IPS DF 6.9 (cell line): ENCODE data around the gene MMP7.

Source experiments
- DNase-seq: peaks from one replicate; pipeline ENCODE4 v3.0.0-alpha.2; 2013; ENCODE audit warnings: low read depth, low spot score
- H3K27ac ChIP-seq: one replicate; pipeline ENCODE4 v1.5.1; 2013; ENCODE audit warnings: low read length, control low read depth
- H3K27me3 ChIP-seq: 2 replicates; pipeline ENCODE4 v1.6.1; 2013; ENCODE audit warnings: mild to moderate bottlenecking, low read length; ENCODE audit not compliant: control insufficient read depth, insufficient read depth
- H3K36me3 ChIP-seq: 2 replicates; pipeline ENCODE4 v1.6.1; 2013; ENCODE audit warnings: low read length; ENCODE audit not compliant: control insufficient read depth, insufficient read depth
- H3K4me1 ChIP-seq: 2 replicates; pipeline ENCODE4 v1.6.1; 2013; ENCODE audit warnings: low read length; ENCODE audit not compliant: control insufficient read depth, insufficient read depth
- H3K4me3 ChIP-seq: 2 replicates; pipeline ENCODE4 v1.5.1; 2013; ENCODE audit warnings: mild to moderate bottlenecking, low read length
- H3K9me3 ChIP-seq: 2 replicates; pipeline ENCODE4 v1.6.1; 2013; ENCODE audit warnings: low read length, inconsistent platforms; ENCODE audit not compliant: control insufficient read depth, insufficient read depth
- WGBS: extraction: QIAGEN DNeasy Blood & Tissue Kit; methylation state at CpG from one replicate; pipeline ENCODE4 v1.1.7; 2013; ENCODE audit warnings: mixed read lengths, missing lambda C conversion rate; ENCODE audit not compliant: insufficient read length, insufficient coverage; 5-methylcytosine and 5-hydroxymethylcytosine counted together

MMP7 gene

GRCh38 chr11:102530558-102530957 lies at the start of gene MMP7:
Gene MMP7, minus strand, starts transcription at chr11:102530747. Its CDS starts 47 bp downstream, at chr11:102530700.
- DNase-seq, result no peak
- Histone ChIP-seq H3K27ac (no peak within 1 kb of the TSS), H3K27me3 (no peaks in the 10 kb centered on the region), H3K9me3 (no peaks in the 10 kb centered on the region), H3K4me1 (no peaks in the 10 kb centered on the region), H3K4me3 (no peak within 1 kb of the TSS), H3K36me3 (no peaks in the 10 kb centered on the region)
- no CpG with 5 or more reads among the region's 8 CpGs for WGBS

- no CpG with 5 or more reads among the region's 2 CpGs for WGBS
- Histone ChIP-seq H3K27me3 (no peaks in the 10 kb centered on the region), H3K27ac (no peak overlapping the region), H3K9me3 (no peaks in the 10 kb centered on the region), H3K4me3 (no peak overlapping the region), H3K36me3 (no peaks in the 10 kb centered on the region), H3K4me1 (no peaks in the 10 kb centered on the region)
- DNase-seq, result no peak
These were observed 47.2 kb upstream of the MMP7 start for GRCh38 chr11:102577723-102578122.

- Histone ChIP-seq H3K9me3 (no peaks in the 10 kb centered on the region), H3K4me1 (no peaks in the 10 kb centered on the region), H3K27ac (no peak overlapping the region), H3K36me3 (no peaks in the 10 kb centered on the region), H3K27me3 (no peaks in the 10 kb centered on the region), H3K4me3 (no peak overlapping the region)
- no peak for DNase-seq
These were observed 46.6 kb upstream of the MMP7 start for GRCh38 chr11:102577182-102577581.

- H3K27me3 ChIP-seq, result no peaks in the 10 kb centered on the region
- H3K36me3 ChIP-seq, result no peaks in the 10 kb centered on the region
- WGBS, result no CpG with 5 or more reads among the region's 3 CpGs
- H3K4me3 ChIP-seq, result no peak overlapping the region
- no peak overlapping the region for H3K27ac ChIP-seq
- no peaks in the 10 kb centered on the region for H3K4me1 ChIP-seq
- H3K9me3 ChIP-seq, result no peaks in the 10 kb centered on the region
- no peak for DNase-seq
These were observed 45.8 kb upstream of the MMP7 start for GRCh38 chr11:102576350-102576749.

- H3K9me3 ChIP-seq, result no peaks in the 10 kb centered on the region
- H3K27me3 ChIP-seq, result no peaks in the 10 kb centered on the region
- no peaks in the 10 kb centered on the region for H3K36me3 ChIP-seq
- H3K4me3 ChIP-seq, result no peak overlapping the region
- no peak overlapping the region for H3K27ac ChIP-seq
- H3K4me1 ChIP-seq, result no peaks in the 10 kb centered on the region
- no peak for DNase-seq
- WGBS, result no CpG with 5 or more reads among the region's 2 CpGs
These were observed 44.5 kb upstream of the MMP7 start for GRCh38 chr11:102575012-102575411.

GRCh38 chr11:102573851-102574250 lies 43.3 kb upstream of the MMP7 start:
- WGBS, result no CpG with 5 or more reads among the region's 2 CpGs
- no peak for DNase-seq
- Histone ChIP-seq H3K27me3 (no peaks in the 10 kb centered on the region), H3K27ac (no peak overlapping the region), H3K4me1 (no peaks in the 10 kb centered on the region), H3K4me3 (no peak overlapping the region), H3K36me3 (no peaks in the 10 kb centered on the region), H3K9me3 (no peaks in the 10 kb centered on the region)

GRCh38 chr11:102572554-102573220 lies 42.1 kb upstream of the MMP7 start:
- Histone ChIP-seq H3K4me1 (no peaks in the 10 kb centered on the region), H3K27me3 (no peaks in the 10 kb centered on the region), H3K9me3 (no peaks in the 10 kb centered on the region), H3K36me3 (no peaks in the 10 kb centered on the region), H3K4me3 (no peak overlapping the region), H3K27ac (no peak overlapping the region)
- no CpG with 5 or more reads among the region's 2 CpGs for WGBS
- DNase-seq, result no peak

GRCh38 chr11:102568851-102569250 lies 38.3 kb upstream of the MMP7 start:
- Histone ChIP-seq H3K4me1 (no peaks in the 10 kb centered on the region), H3K4me3 (no peak overlapping the region), H3K27ac (no peak overlapping the region), H3K9me3 (no peaks in the 10 kb centered on the region), H3K36me3 (no peaks in the 10 kb centered on the region), H3K27me3 (no peaks in the 10 kb centered on the region)
- no CpG with 5 or more reads among the region's 3 CpGs for WGBS
- DNase-seq, result no peak

- no CpG with 5 or more reads among the region's 1 CpG for WGBS
- Histone ChIP-seq H3K27me3 (no peaks in the 10 kb centered on the region), H3K36me3 (no peaks in the 10 kb centered on the region), H3K4me3 (no peak overlapping the region), H3K27ac (no peak overlapping the region), H3K9me3 (no peaks in the 10 kb centered on the region), H3K4me1 (no peaks in the 10 kb centered on the region)
- DNase-seq, result no peak
These were observed 35.6 kb upstream of the MMP7 start for GRCh38 chr11:102566112-102566511.

GRCh38 chr11:102564110-102564509 lies 33.6 kb upstream of the MMP7 start:
- H3K27ac ChIP-seq, result no peak overlapping the region
- no peak for DNase-seq

GRCh38 chr11:102561636-102562035 lies 31.1 kb upstream of the MMP7 start:
- no peak for DNase-seq
- H3K4me1 ChIP-seq, result no peaks in the 10 kb centered on the region; the same call in 1 of the 2 replicates
- no peak overlapping the region for H3K4me3 ChIP-seq
- H3K36me3 ChIP-seq, result no peaks in the 10 kb centered on the region
- no peak overlapping the region for H3K27ac ChIP-seq
- no peaks in the 10 kb centered on the region for H3K9me3 ChIP-seq
- no peaks in the 10 kb centered on the region for H3K27me3 ChIP-seq

More at GRCh38 chr11:102564110-102564509, 33.6 kb upstream of the MMP7 start:
- no peaks in the 10 kb centered on the region for H3K36me3 ChIP-seq
- H3K4me3 ChIP-seq, result no peak overlapping the region
- H3K27me3 ChIP-seq, result no peaks in the 10 kb centered on the region
- no CpG with 5 or more reads among the region's 2 CpGs for WGBS
- H3K4me1 ChIP-seq, result no peaks in the 10 kb centered on the region; the same call in 1 of the 2 replicates
- no peaks in the 10 kb centered on the region for H3K9me3 ChIP-seq
